ENCODE data around the gene NALCN. TPM values are rescaled to one million over a fixed set of nuclear protein-coding genes. Genes with fewer than 3 reads are reported as not detected.

Gene NALCN
- polyA plus RNA-seq, 2 donors: 0.04 TPM

DNA sequence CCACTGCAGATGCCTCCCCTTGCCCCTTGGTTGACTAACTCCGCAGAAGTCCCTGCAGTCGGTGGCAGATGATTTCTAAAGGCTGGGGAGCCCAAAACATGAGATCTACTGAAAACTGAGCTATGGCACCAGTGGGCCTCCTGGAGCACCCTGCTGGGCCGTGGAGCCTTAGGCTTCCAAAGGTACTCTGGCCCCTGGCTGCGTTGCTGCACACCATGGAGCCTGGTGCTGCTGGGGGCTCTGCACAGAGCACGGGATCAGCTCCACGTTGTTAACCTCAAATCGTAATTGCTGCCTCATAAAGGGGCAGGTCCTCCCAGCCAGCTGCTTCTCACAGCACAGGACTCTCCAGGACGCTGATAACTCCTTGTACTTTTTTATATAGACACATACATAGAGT lies 357.5 kb downstream of the NALCN start:
- Histone ChIP-seq H3K4me3 (ENCODE audit: low read depth in 1 of 2, low read length in 2 of 2) (no peak overlapping the region), H3K27ac (ENCODE audit: low read depth in 2 of 2, low read length in 1 of 2) (no peak overlapping the region), H3K9me3 (ENCODE audit: control insufficient read depth in 2 of 2, insufficient read depth in 1 of 2, low read depth in 1 of 2, low read length in 1 of 2) (no peaks in the 10 kb centered on the region), H3K36me3 (ENCODE audit: control insufficient read depth in 2 of 2, insufficient read depth in 2 of 2, low read length in 1 of 2) (no peaks in the 10 kb centered on the region), H3K4me1 (ENCODE audit: control insufficient read depth in 2 of 2, insufficient read depth in 2 of 2, low read length in 1 of 2) (no peaks in the 10 kb centered on the region), H3K27me3 (ENCODE audit: control insufficient read depth in 1 of 2, insufficient read depth in 2 of 2, low read length in 2 of 2) (no peaks in the 10 kb centered on the region)
- WGBS, 2 donors: 75 to 79% methylated on average over 8 of the region's 8 CpGs

GRCh38 chr13:101053301-101054093 lies 362.8 kb downstream of the NALCN start:
- 44 to 47% methylated on average over 5 of the region's 5 CpGs for WGBS, 2 donors

DNA sequence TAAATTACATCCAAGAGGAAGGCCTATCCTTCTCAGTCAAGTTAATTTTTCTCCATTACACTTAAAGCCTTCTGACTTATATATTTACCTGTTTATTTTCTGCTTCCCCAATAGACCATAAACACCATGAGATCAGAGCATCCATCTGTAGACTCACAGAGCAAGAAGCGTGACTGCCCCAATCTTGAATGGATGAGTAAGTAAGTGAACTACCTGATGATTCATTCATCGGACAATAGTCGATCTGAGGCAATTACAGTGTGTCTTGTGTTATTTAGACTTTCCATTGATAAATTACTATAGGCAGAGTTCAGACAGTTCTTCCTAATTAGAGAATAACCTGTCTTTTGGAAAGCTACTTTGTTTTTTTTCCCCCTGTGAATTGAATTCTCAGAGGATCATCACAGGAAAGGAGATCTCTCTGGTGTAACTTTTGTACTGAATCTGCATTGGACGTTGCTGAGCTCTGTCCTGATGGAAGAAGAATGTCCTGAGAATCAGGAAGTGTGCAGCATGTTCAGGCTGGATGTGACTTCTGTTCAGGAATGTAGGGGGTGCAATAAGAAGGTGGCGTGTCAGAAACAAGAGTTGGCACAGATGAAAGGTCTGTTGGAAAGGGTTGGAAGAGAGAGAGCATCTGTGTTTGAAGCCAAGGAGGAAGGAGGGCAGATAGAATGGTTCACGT lies 367.0 kb downstream of the NALCN start:
- WGBS, 2 donors: 38 to 54% methylated on average over 6 of the region's 6 CpGs
- H3K4me1 ChIP-seq (ENCODE audit: control insufficient read depth in 2 of 2, insufficient read depth in 2 of 2, low read length in 1 of 2): no peaks in the 10 kb centered on the region
- H3K9me3 ChIP-seq (ENCODE audit: control insufficient read depth in 2 of 2, insufficient read depth in 1 of 2, low read depth in 1 of 2, low read length in 1 of 2): no peaks in the 10 kb centered on the region
- no peaks in the 10 kb centered on the region for H3K27me3 ChIP-seq (ENCODE audit: control insufficient read depth in 1 of 2, insufficient read depth in 2 of 2, low read length in 2 of 2)
- no peak overlapping the region for H3K4me3 ChIP-seq (ENCODE audit: low read depth in 1 of 2, low read length in 2 of 2)
- no peak overlapping the region for H3K27ac ChIP-seq (ENCODE audit: low read depth in 2 of 2, low read length in 1 of 2)
- no peaks in the 10 kb centered on the region for H3K36me3 ChIP-seq (ENCODE audit: control insufficient read depth in 2 of 2, insufficient read depth in 2 of 2, low read length in 1 of 2)

More at GRCh38 chr13:101053301-101054093, 362.8 kb downstream of the NALCN start:
- no peaks in the 10 kb centered on the region for H3K27me3 ChIP-seq (ENCODE audit: control insufficient read depth in 1 of 2, insufficient read depth in 2 of 2, low read length in 2 of 2)
- H3K9me3 ChIP-seq (ENCODE audit: control insufficient read depth in 2 of 2, insufficient read depth in 1 of 2, low read depth in 1 of 2, low read length in 1 of 2): no peaks in the 10 kb centered on the region
- no peak overlapping the region for H3K4me3 ChIP-seq (ENCODE audit: low read depth in 1 of 2, low read length in 2 of 2)
- H3K4me1 ChIP-seq (ENCODE audit: control insufficient read depth in 2 of 2, insufficient read depth in 2 of 2, low read length in 1 of 2): no peaks in the 10 kb centered on the region
- H3K27ac ChIP-seq (ENCODE audit: low read depth in 2 of 2, low read length in 1 of 2): no peak overlapping the region
- no peaks in the 10 kb centered on the region for H3K36me3 ChIP-seq (ENCODE audit: control insufficient read depth in 2 of 2, insufficient read depth in 2 of 2, low read length in 1 of 2)

- no peak overlapping the region for H3K27ac ChIP-seq (ENCODE audit: low read depth in 2 of 2, low read length in 1 of 2)
- no peak overlapping the region for H3K4me3 ChIP-seq (ENCODE audit: low read depth in 1 of 2, low read length in 2 of 2)
- H3K36me3 ChIP-seq (ENCODE audit: control insufficient read depth in 2 of 2, insufficient read depth in 2 of 2, low read length in 1 of 2): no peaks in the 10 kb centered on the region
- no peaks in the 10 kb centered on the region for H3K4me1 ChIP-seq (ENCODE audit: control insufficient read depth in 2 of 2, insufficient read depth in 2 of 2, low read length in 1 of 2)
- H3K27me3 ChIP-seq (ENCODE audit: control insufficient read depth in 1 of 2, insufficient read depth in 2 of 2, low read length in 2 of 2): no peaks in the 10 kb centered on the region
- peaks cover 0 to 3% of the 10 kb centered on the region in 2 donors for H3K9me3 ChIP-seq (ENCODE audit: control insufficient read depth in 2 of 2, insufficient read depth in 1 of 2, low read depth in 1 of 2, low read length in 1 of 2)
- WGBS, 2 donors: 70 to 76% methylated on average over 4 of the region's 4 CpGs
Observed at GRCh38 chr13:101036546-101036945, 379.8 kb downstream of the NALCN start.

DNA sequence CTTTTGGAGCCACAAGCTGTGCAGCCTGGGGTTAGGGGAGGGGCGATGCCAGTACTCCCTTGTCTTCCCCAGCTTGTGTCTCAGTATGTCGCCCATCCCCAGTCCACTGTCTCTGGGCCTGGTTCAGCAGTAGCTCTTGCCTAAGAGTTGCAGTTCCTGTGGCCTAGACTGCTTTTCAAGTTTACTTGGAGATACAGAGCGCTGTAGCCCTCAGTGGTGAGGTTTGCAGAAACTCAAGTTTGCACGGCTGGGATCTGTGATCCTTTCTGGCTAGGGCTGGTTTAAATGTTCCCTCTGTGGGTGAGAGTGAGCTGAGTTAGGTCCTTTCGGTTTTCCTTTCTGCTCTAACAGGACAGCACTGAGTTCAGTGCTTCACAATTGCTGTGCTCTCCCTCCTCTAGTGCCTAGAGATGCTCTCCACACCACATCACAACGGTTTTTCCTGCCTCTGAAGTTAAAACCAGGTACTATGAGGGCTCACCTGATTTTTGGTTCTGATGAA lies 381.1 kb downstream of the NALCN start:
- no peaks in the 10 kb centered on the region for H3K36me3 ChIP-seq (ENCODE audit: control insufficient read depth in 2 of 2, insufficient read depth in 2 of 2, low read length in 1 of 2)
- no peaks in the 10 kb centered on the region for H3K27me3 ChIP-seq (ENCODE audit: control insufficient read depth in 1 of 2, insufficient read depth in 2 of 2, low read length in 2 of 2)
- no peak overlapping the region for H3K27ac ChIP-seq (ENCODE audit: low read depth in 2 of 2, low read length in 1 of 2)

DNA sequence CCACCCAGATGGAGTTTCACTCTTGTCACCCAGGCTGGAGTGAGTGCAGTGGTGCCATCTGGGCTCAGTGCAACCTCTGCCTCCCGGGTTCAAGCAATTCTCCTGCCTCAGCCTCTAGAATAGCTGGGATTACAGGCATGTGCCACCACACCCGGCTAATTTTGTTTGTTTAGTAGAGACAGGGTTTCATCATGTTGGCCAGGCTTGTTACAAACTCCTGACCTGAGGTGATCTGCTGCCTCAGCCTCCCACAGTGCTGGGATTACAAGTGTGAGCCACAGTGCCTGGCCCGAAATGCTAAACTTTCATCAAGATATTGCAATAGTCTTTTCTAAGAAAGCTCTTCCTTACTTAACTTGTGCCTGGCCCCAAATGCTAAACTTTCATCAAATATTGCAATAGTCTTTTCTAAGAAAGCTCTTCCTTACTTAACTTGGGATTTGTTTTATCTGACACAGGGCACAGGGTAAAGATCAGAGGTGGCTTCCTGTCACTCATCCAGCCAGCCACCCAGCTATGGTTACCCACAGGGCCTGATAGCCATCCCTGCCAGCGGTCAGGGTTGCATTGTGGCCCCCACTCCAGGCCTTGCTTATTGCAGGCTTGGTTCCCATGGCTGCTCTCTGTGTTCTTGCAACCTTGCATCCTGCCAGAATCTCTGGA lies 389.4 kb downstream of the NALCN start:
- WGBS, 2 donors: 58 to 73% methylated on average over 4 of the region's 4 CpGs
- no peaks in the 10 kb centered on the region for H3K4me1 ChIP-seq (ENCODE audit: control insufficient read depth in 2 of 2, insufficient read depth in 2 of 2, low read length in 1 of 2)
- no peaks in the 10 kb centered on the region for H3K27me3 ChIP-seq (ENCODE audit: control insufficient read depth in 1 of 2, insufficient read depth in 2 of 2, low read length in 2 of 2)
- H3K9me3 ChIP-seq (ENCODE audit: control insufficient read depth in 2 of 2, insufficient read depth in 1 of 2, low read depth in 1 of 2, low read length in 1 of 2): no peaks in the 10 kb centered on the region
- H3K27ac ChIP-seq (ENCODE audit: low read depth in 2 of 2, low read length in 1 of 2): no peak overlapping the region
- no peaks in the 10 kb centered on the region for H3K36me3 ChIP-seq (ENCODE audit: control insufficient read depth in 2 of 2, insufficient read depth in 2 of 2, low read length in 1 of 2)
- H3K4me3 ChIP-seq (ENCODE audit: low read depth in 1 of 2, low read length in 2 of 2): no peak overlapping the region

More for the DNA sequence above, 381.1 kb downstream of the NALCN start:
- H3K9me3 ChIP-seq (ENCODE audit: control insufficient read depth in 2 of 2, insufficient read depth in 1 of 2, low read depth in 1 of 2, low read length in 1 of 2): peaks cover 0 to 3% of the 10 kb centered on the region in 2 donors
- H3K4me1 ChIP-seq (ENCODE audit: control insufficient read depth in 2 of 2, insufficient read depth in 2 of 2, low read length in 1 of 2): no peaks in the 10 kb centered on the region
- WGBS, 2 donors: 81 to 85% methylated on average over 6 of the region's 6 CpGs
- no peak overlapping the region for H3K4me3 ChIP-seq (ENCODE audit: low read depth in 1 of 2, low read length in 2 of 2)

DNA sequence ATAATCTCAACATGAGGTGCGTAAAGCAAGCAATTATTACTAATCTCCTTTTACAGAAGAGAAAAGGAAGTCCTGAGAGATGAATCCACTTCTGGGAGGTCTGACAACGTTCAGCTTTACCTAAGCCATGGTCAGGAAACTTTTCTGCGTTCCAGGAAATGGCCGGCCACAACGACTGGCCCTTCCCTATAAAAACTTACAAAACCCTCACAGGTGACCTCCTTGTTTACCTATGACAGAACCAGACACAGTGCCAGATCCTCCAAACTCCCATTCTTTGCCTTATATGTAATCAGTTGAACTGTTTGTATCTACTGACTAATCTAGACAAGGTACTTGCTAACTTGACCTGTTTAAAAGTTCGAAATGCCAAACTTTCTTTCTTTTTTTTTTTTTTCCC lies 390.0 kb downstream of the NALCN start:
- no peaks in the 10 kb centered on the region for H3K27me3 ChIP-seq (ENCODE audit: control insufficient read depth in 1 of 2, insufficient read depth in 2 of 2, low read length in 2 of 2)
- H3K4me3 ChIP-seq (ENCODE audit: low read depth in 1 of 2, low read length in 2 of 2): no peak overlapping the region
- H3K36me3 ChIP-seq (ENCODE audit: control insufficient read depth in 2 of 2, insufficient read depth in 2 of 2, low read length in 1 of 2): no peaks in the 10 kb centered on the region
- no peaks in the 10 kb centered on the region for H3K4me1 ChIP-seq (ENCODE audit: control insufficient read depth in 2 of 2, insufficient read depth in 2 of 2, low read length in 1 of 2)
- H3K27ac ChIP-seq (ENCODE audit: low read depth in 2 of 2, low read length in 1 of 2): no peak overlapping the region
- H3K9me3 ChIP-seq (ENCODE audit: control insufficient read depth in 2 of 2, insufficient read depth in 1 of 2, low read depth in 1 of 2, low read length in 1 of 2): no peaks in the 10 kb centered on the region
- 63 to 65% methylated on average over 6 of the region's 6 CpGs for WGBS, 2 donors

- Histone ChIP-seq H3K4me1 (ENCODE audit: control insufficient read depth in 2 of 2, insufficient read depth in 2 of 2, low read length in 1 of 2) (no peaks in the 10 kb centered on the region), H3K27ac (ENCODE audit: low read depth in 2 of 2, low read length in 1 of 2) (no peak overlapping the region), H3K4me3 (ENCODE audit: low read depth in 1 of 2, low read length in 2 of 2) (no peak overlapping the region), H3K36me3 (ENCODE audit: control insufficient read depth in 2 of 2, insufficient read depth in 2 of 2, low read length in 1 of 2) (no peaks in the 10 kb centered on the region), H3K27me3 (ENCODE audit: control insufficient read depth in 1 of 2, insufficient read depth in 2 of 2, low read length in 2 of 2) (no peaks in the 10 kb centered on the region), H3K9me3 (ENCODE audit: control insufficient read depth in 2 of 2, insufficient read depth in 1 of 2, low read depth in 1 of 2, low read length in 1 of 2) (no peaks in the 10 kb centered on the region)
- 64 to 65% methylated on average over 8 of the region's 8 CpGs for WGBS, 2 donors
Observed at GRCh38 chr13:101025925-101026324, 390.4 kb downstream of the NALCN start.

GRCh38 chr13:101025519-101025918 lies 390.8 kb downstream of the NALCN start:
- no peak overlapping the region for H3K4me3 ChIP-seq (ENCODE audit: low read depth in 1 of 2, low read length in 2 of 2)
- no peaks in the 10 kb centered on the region for H3K9me3 ChIP-seq (ENCODE audit: control insufficient read depth in 2 of 2, insufficient read depth in 1 of 2, low read depth in 1 of 2, low read length in 1 of 2)
- whole genome bisulfite sequencing, 2 donors: 70 to 80% methylated on average over 9 of the region's 9 CpGs
- no peaks in the 10 kb centered on the region for H3K27me3 ChIP-seq (ENCODE audit: control insufficient read depth in 1 of 2, insufficient read depth in 2 of 2, low read length in 2 of 2)
- H3K27ac ChIP-seq (ENCODE audit: low read depth in 2 of 2, low read length in 1 of 2): no peak overlapping the region
- no peaks in the 10 kb centered on the region for H3K4me1 ChIP-seq (ENCODE audit: control insufficient read depth in 2 of 2, insufficient read depth in 2 of 2, low read length in 1 of 2)
- no peaks in the 10 kb centered on the region for H3K36me3 ChIP-seq (ENCODE audit: control insufficient read depth in 2 of 2, insufficient read depth in 2 of 2, low read length in 1 of 2)

All from esophagus (tissue), 2 donors.